IMR-90 (cell line): ENCODE measurements around the gene PRSS2. TPM values are rescaled to one million over a fixed set of nuclear protein-coding genes. Genes with fewer than 3 reads are reported as not detected.

Experiments used
- ATAC-seq: fragments of 200-7000 bp; cut with Tn5 transposase; 2 replicates; pipeline ENCODE4 v1.9.1; 2020; ENCODE audit warnings: low read depth, mild to moderate bottlenecking, moderate library complexity
- BruUV-seq: library from RNA; stranded (reverse); fragments of 400-500 nt; replicated peaks from 2 replicates; lab custom pipeline; 2021; lab: Mats Ljungman, UMichigan
- CTCF ChIA-PET: fragments of 300-600 bp; formaldehyde crosslinking; extraction: SDS; loops from one replicate; lab custom pipeline; 2021; ENCODE audit warnings: antibody characterized with exemption; lab: Yijun Ruan, JAX
- POLR2A ChIA-PET: fragments of 300-600 bp; sonication (Branson Sonifier 250); formaldehyde crosslinking; loops from one replicate; lab custom pipeline; 2022; ENCODE audit warnings: antibody characterized with exemption; ENCODE audit not compliant: unreplicated experiment; lab: Charles Lee
- DNase-seq: peaks from one replicate; pipeline ENCODE4 v3.0.0; 2013
- H2AFZ ChIP-seq: replicated peaks from 2 replicates; pipeline ENCODE3; 2013; ENCODE audit warnings: low read length, mild to moderate bottlenecking; ENCODE audit not compliant: poor library complexity
- H2AK5ac ChIP-seq: 2 replicates; pipeline ENCODE4 v1.6.1; 2013; ENCODE audit warnings: low read depth, low read length, inconsistent platforms
- H2AK9ac ChIP-seq: replicated peaks from 2 replicates; pipeline ENCODE3; 2013; ENCODE audit warnings: mild to moderate bottlenecking, low read depth, low read length, moderate library complexity; ENCODE audit not compliant: poor library complexity
- H2BK120ac ChIP-seq: 2 replicates; pipeline ENCODE4 v1.6.1; 2013; ENCODE audit warnings: low read depth, low read length, inconsistent platforms
- H2BK15ac ChIP-seq: 3 replicates; pipeline ENCODE4 v1.6.1; 2013; ENCODE audit warnings: low read depth, low read length, inconsistent platforms
- H2BK20ac ChIP-seq: 2 replicates; pipeline ENCODE4 v1.6.1; 2013; ENCODE audit warnings: low read depth, mild to moderate bottlenecking, inconsistent platforms, low read length, moderate library complexity
- H2BK5ac ChIP-seq: 2 replicates; pipeline ENCODE4 v1.6.1; 2013; ENCODE audit warnings: mild to moderate bottlenecking, low read depth, low read length, inconsistent platforms; ENCODE audit not compliant: poor library complexity, severe bottlenecking
- H3K14ac ChIP-seq: replicated peaks from 2 replicates; pipeline ENCODE4 v1.6.1; 2013; ENCODE audit warnings: low read depth, low read length, inconsistent platforms
- H3K18ac ChIP-seq: 2 replicates; pipeline ENCODE4 v1.6.1; 2013; ENCODE audit warnings: low read depth, low read length, control low read depth
- H3K23ac ChIP-seq: 2 replicates; pipeline ENCODE4 v1.6.1; 2013; ENCODE audit warnings: low read depth, low read length, inconsistent platforms
- H3K27ac ChIP-seq: 2 replicates; pipeline ENCODE4 v1.5.1; 2013; ENCODE audit warnings: mild to moderate bottlenecking, control low read depth, low read length; ENCODE audit not compliant: insufficient read depth
- H3K27me3 ChIP-seq: 2 replicates; pipeline ENCODE4 v1.6.1; 2013; ENCODE audit warnings: low read length; ENCODE audit not compliant: control insufficient read depth, insufficient read depth
- H3K36me3 ChIP-seq: 2 replicates; pipeline ENCODE4 v1.6.1; 2013; ENCODE audit warnings: low read length, mixed read lengths; ENCODE audit not compliant: control insufficient read depth, insufficient read depth
- H3K4ac ChIP-seq: 2 replicates; pipeline ENCODE4 v1.6.1; 2013; ENCODE audit warnings: low read depth, low read length, inconsistent platforms
- H3K4me1 ChIP-seq: 2 replicates; pipeline ENCODE4 v1.6.1; 2013; ENCODE audit warnings: low read length, mixed read lengths; ENCODE audit not compliant: control insufficient read depth, insufficient read depth
- H3K4me2 ChIP-seq: 2 replicates; pipeline ENCODE4 v1.6.1; 2013; ENCODE audit warnings: low read depth, mild to moderate bottlenecking, control low read depth, low read length, moderate library complexity
- H3K4me3 ChIP-seq: 2 replicates; pipeline ENCODE4 v1.5.1; 2013; ENCODE audit warnings: low read depth, mild to moderate bottlenecking, control low read depth, low read length, moderate library complexity; ENCODE audit not compliant: insufficient read depth
- H3K56ac ChIP-seq: 2 replicates; pipeline ENCODE4 v1.6.1; 2013; ENCODE audit warnings: low read length, inconsistent platforms; ENCODE audit not compliant: insufficient read depth; ENCODE audit errors: extremely low read depth
- H3K79me1 ChIP-seq, 2 experiments: 2 replicates each; pipeline ENCODE4 v1.6.1; 2013; ENCODE audit warnings: low read length in 2 of 2, inconsistent platforms in 1 of 2, low read depth in 1 of 2
- H3K9ac ChIP-seq: 2 replicates; pipeline ENCODE4 v1.6.1; 2013; ENCODE audit warnings: low read depth, low read length, control low read depth
- H3K9me1 ChIP-seq: 2 replicates; pipeline ENCODE4 v1.6.1; 2013; ENCODE audit warnings: low read length, inconsistent platforms; ENCODE audit not compliant: insufficient read depth
- H3K9me3 ChIP-seq: 2 replicates; pipeline ENCODE4 v1.6.1; 2013; ENCODE audit warnings: low read length; ENCODE audit not compliant: control insufficient read depth, insufficient read depth
- H4K20me1 ChIP-seq: 2 replicates; pipeline ENCODE4 v1.6.1; 2013; ENCODE audit warnings: low read length, inconsistent platforms; ENCODE audit not compliant: insufficient read depth
- H4K5ac ChIP-seq: 2 replicates; pipeline ENCODE4 v1.6.1; 2013; ENCODE audit warnings: mild to moderate bottlenecking, low read depth, low read length, control low read depth
- H4K8ac ChIP-seq, 2 experiments: 2 replicates each; pipeline ENCODE4 v1.6.1; 2013; ENCODE audit warnings: low read depth in 2 of 2, low read length in 2 of 2, control low read depth in 1 of 2, inconsistent platforms in 1 of 2
- H4K91ac ChIP-seq: 2 replicates; pipeline ENCODE4 v1.6.1; 2013; ENCODE audit warnings: low read depth, low read length, inconsistent platforms; ENCODE audit not compliant: insufficient read depth
- CEBPB ChIP-seq: IDR thresholded peaks from 2 replicates; pipeline ENCODE4 v1.6.1; 2012; ENCODE audit warnings: low read depth, low read length, improper control_type of control experiment
- CHD1 ChIP-seq: IDR thresholded peaks from 2 replicates; pipeline ENCODE4 v1.6.1; 2012; ENCODE audit warnings: low read depth, low read length, improper control_type of control experiment
- FOS ChIP-seq: fragments of 150-350 bp; IDR thresholded peaks from 2 replicates; pipeline ENCODE4 v1.6.1; 2016; ENCODE audit warnings: low read depth, low read length
- MAFK ChIP-seq: IDR thresholded peaks from 2 replicates; pipeline ENCODE4 v1.6.1; 2012; ENCODE audit warnings: low read depth, low read length, improper control_type of control experiment
- MAZ ChIP-seq: IDR thresholded peaks from 2 replicates; pipeline ENCODE4 v1.6.1; 2012; ENCODE audit warnings: low read depth, mild to moderate bottlenecking, low read length, improper control_type of control experiment, moderate library complexity, borderline replicate concordance
- MXI1 ChIP-seq: IDR thresholded peaks from 2 replicates; pipeline ENCODE4 v1.6.1; 2012; ENCODE audit warnings: low read depth, mild to moderate bottlenecking, low read length, moderate library complexity, borderline replicate concordance
- NFE2L2 ChIP-seq: fragments of 150-350 bp; IDR thresholded peaks from 2 replicates; pipeline ENCODE4 v1.6.1; 2016; ENCODE audit warnings: low read depth, mild to moderate bottlenecking, low read length
- POLR2A ChIP-seq: IDR thresholded peaks from 2 replicates; pipeline ENCODE4 v1.6.1; 2012; ENCODE audit warnings: mild to moderate bottlenecking, low read depth, low read length
- RAD21 ChIP-seq: IDR thresholded peaks from 2 replicates; pipeline ENCODE4 v1.6.1; 2012; ENCODE audit warnings: low read length, improper control_type of control experiment
- RCOR1 ChIP-seq: IDR thresholded peaks from 2 replicates; pipeline ENCODE4 v1.6.1; 2012; ENCODE audit warnings: mild to moderate bottlenecking, low read length, improper control_type of control experiment; ENCODE audit not compliant: insufficient replicate concordance
- SMC3 ChIP-seq: fragments of 150-350 bp; IDR thresholded peaks from 2 replicates; pipeline ENCODE4 v1.6.1; 2016; ENCODE audit warnings: low read depth, mild to moderate bottlenecking, antibody characterized with exemption, low read length, moderate library complexity
- WGBS, 2 experiments: methylation state at CpG; one replicate each; pipeline versions ENCODE4 v1.1.5 to v1.1.7; 2013; ENCODE audit warnings: missing lambda C conversion rate in 2 of 2; ENCODE audit not compliant: insufficient read length in 1 of 2; ENCODE audit errors: extremely low coverage in 2 of 2; 5-methylcytosine and 5-hydroxymethylcytosine counted together
- dilution Hi-C: fragments of 300-500 bp; cut with HindIII; formaldehyde crosslinking; loops from one replicate; pipeline ENCODE4 v1.14.3; 2018; ENCODE audit warnings: low sequenced_read_pairs; ENCODE audit not compliant: unreplicated experiment
- in situ Hi-C: fragments of 300-500 bp; cut with MboI; formaldehyde crosslinking; loops from 3 replicates; pipeline ENCODE4 v1.14.3; 2019; ENCODE audit warnings: low sequenced_read_pairs, inconsistent platforms, mixed read lengths
- intact Hi-C: fragments of 100-400 bp; cut with micrococcal nuclease; formaldehyde crosslinking; loops from 2 replicates; pipeline ENCODE4 v1.10.0; 2022
- polyA plus RNA-seq, 3 experiments: library from polyadenylated mRNA; depleted of rRNA; stranded (reverse); fragments of >200 nt; gene quantifications; 2 replicates each; pipeline ENCODE4 v1.2.3, GENCODE V29; 2012; ENCODE audit warnings: low replicate concordance in 1 of 3
- total RNA-seq: library from RNA; depleted of rRNA; stranded (reverse); fragments of >200 nt; gene quantifications from 2 replicates; pipeline ENCODE4 v1.2.3, GENCODE V29; 2012
- TF ChIP-seq, protein P1 (sequence below): conservative IDR thresholded peaks from 2 replicates; pipeline ENCODE4 v1.5.1; 2012; ENCODE audit warnings: mild to moderate bottlenecking, low read depth, low read length, improper control_type of control experiment
- TF ChIP-seq, protein P2 (sequence below): fragments of 150-350 bp; IDR thresholded peaks from 2 replicates; pipeline ENCODE4 v1.6.1; 2016; ENCODE audit warnings: low read depth, mild to moderate bottlenecking, low read length, moderate library complexity, borderline replicate concordance
- TF ChIP-seq, protein P3 (sequence below): fragments of 150-350 bp; IDR thresholded peaks from 2 replicates; pipeline ENCODE4 v1.6.1; 2017; ENCODE audit warnings: mild to moderate bottlenecking, antibody characterized with exemption, low read length, low read depth

The PRSS2 gene
- total and polyA plus RNA-seq, 2 of the 4 experiments (the other 2 are of a cell fraction): not detected

GRCh38 chr7:142798451-142799436, 28.0 kb downstream of the PRSS2 start:
- in situ Hi-C loops: no loop called here
- WGBS, 2 experiments: 63% methylated on average over 4 of the region's 11 CpGs; no CpG with 5 or more reads in 1 of the 2 experiments
- CTCF ChIA-PET: interaction anchor here (1.6 to 1.7 kb wide), 2 partner anchors 12 to 15 kb away, joined by 6 to 7 read pairs; no protein-coding TSS in a partner anchor
- TF ChIP-seq, protein P1, sequence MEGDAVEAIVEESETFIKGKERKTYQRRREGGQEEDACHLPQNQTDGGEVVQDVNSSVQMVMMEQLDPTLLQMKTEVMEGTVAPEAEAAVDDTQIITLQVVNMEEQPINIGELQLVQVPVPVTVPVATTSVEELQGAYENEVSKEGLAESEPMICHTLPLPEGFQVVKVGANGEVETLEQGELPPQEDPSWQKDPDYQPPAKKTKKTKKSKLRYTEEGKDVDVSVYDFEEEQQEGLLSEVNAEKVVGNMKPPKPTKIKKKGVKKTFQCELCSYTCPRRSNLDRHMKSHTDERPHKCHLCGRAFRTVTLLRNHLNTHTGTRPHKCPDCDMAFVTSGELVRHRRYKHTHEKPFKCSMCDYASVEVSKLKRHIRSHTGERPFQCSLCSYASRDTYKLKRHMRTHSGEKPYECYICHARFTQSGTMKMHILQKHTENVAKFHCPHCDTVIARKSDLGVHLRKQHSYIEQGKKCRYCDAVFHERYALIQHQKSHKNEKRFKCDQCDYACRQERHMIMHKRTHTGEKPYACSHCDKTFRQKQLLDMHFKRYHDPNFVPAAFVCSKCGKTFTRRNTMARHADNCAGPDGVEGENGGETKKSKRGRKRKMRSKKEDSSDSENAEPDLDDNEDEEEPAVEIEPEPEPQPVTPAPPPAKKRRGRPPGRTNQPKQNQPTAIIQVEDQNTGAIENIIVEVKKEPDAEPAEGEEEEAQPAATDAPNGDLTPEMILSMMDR: no peak
- TF ChIP-seq CHD1: no peak
- TF ChIP-seq NFE2L2: no peak
- TF ChIP-seq, protein P2, sequence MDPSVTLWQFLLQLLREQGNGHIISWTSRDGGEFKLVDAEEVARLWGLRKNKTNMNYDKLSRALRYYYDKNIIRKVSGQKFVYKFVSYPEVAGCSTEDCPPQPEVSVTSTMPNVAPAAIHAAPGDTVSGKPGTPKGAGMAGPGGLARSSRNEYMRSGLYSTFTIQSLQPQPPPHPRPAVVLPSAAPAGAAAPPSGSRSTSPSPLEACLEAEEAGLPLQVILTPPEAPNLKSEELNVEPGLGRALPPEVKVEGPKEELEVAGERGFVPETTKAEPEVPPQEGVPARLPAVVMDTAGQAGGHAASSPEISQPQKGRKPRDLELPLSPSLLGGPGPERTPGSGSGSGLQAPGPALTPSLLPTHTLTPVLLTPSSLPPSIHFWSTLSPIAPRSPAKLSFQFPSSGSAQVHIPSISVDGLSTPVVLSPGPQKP: no peak
- no peak for TF ChIP-seq RAD21
- no peak for TF ChIP-seq RCOR1
- no peak for TF ChIP-seq SMC3
- no peak for TF ChIP-seq POLR2A
- TF ChIP-seq MAFK: no peak
- no peak for TF ChIP-seq CEBPB
- no peak for TF ChIP-seq MXI1
- no peak for TF ChIP-seq MAZ
- TF ChIP-seq, protein P3, sequence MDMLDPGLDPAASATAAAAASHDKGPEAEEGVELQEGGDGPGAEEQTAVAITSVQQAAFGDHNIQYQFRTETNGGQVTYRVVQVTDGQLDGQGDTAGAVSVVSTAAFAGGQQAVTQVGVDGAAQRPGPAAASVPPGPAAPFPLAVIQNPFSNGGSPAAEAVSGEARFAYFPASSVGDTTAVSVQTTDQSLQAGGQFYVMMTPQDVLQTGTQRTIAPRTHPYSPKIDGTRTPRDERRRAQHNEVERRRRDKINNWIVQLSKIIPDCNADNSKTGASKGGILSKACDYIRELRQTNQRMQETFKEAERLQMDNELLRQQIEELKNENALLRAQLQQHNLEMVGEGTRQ: no peak
- no peak for TF ChIP-seq FOS

More at GRCh38 chr7:142798451-142799436, 28.0 kb downstream of the PRSS2 start:
- no peak overlapping the region for H3K23ac ChIP-seq
- no peak overlapping the region for H2BK15ac ChIP-seq
- BruUV-seq: no TSS peak
- no peak for DNase-seq
- peaks cover 64% of the 10 kb centered on the region for H3K27me3 ChIP-seq
- no peak overlapping the region for H3K18ac ChIP-seq
- no peak overlapping the region for H3K4ac ChIP-seq
- H3K9me1 ChIP-seq: no peaks in the 10 kb centered on the region
- H3K36me3 ChIP-seq: no peaks in the 10 kb centered on the region
- H2BK120ac ChIP-seq: no peak overlapping the region
- H3K4me3 ChIP-seq: no peak overlapping the region
- H2BK5ac ChIP-seq: no peak overlapping the region
- no peak overlapping the region for H3K56ac ChIP-seq
- H4K20me1 ChIP-seq: no peaks in the 10 kb centered on the region
- dilution Hi-C loops: loop anchor here (25.0 kb wide), 1 partner anchor 286 kb away; no protein-coding TSS in a partner anchor
- H2AK5ac ChIP-seq: no peak overlapping the region
- no peak overlapping the region for H2AFZ ChIP-seq
- no peak for ATAC-seq
- no peak overlapping the region for H3K9ac ChIP-seq
- H2BK20ac ChIP-seq: no peak overlapping the region
- H3K14ac ChIP-seq: no peak overlapping the region
- H2AK9ac ChIP-seq: no peak overlapping the region
- H4K8ac ChIP-seq: no peak overlapping the region
- POLR2A ChIA-PET: no interaction called here
- H3K9me3 ChIP-seq: no peaks in the 10 kb centered on the region
- H3K4me1 ChIP-seq: no peaks in the 10 kb centered on the region
- no peak overlapping the region for H4K91ac ChIP-seq
- no peak overlapping the region for H3K4me2 ChIP-seq
- no peak overlapping the region for H3K27ac ChIP-seq
- H4K5ac ChIP-seq: no peak overlapping the region
- intact Hi-C loops: no loop called here
- H3K79me1 ChIP-seq: no peaks in the 10 kb centered on the region
